ENCODE data around the gene SGSM1. TPM values are rescaled to one million over a fixed set of nuclear protein-coding genes. Genes with fewer than 3 reads are reported as not detected.

SGSM1 gene
- total and polyA plus RNA-seq, 8 donors = 2.0 to 5.3 (median 4.3) TPM

GRCh38 chr22:24875862-24876506 is 70.0 kb downstream of the SGSM1 start:
- ATAC-seq = peak; percentile 25
- intact Hi-C loops (cut with DNase I) = no loop called here
- peak in 2 of 4 donors; percentile 11 to 22 for DNase-seq

DNA sequence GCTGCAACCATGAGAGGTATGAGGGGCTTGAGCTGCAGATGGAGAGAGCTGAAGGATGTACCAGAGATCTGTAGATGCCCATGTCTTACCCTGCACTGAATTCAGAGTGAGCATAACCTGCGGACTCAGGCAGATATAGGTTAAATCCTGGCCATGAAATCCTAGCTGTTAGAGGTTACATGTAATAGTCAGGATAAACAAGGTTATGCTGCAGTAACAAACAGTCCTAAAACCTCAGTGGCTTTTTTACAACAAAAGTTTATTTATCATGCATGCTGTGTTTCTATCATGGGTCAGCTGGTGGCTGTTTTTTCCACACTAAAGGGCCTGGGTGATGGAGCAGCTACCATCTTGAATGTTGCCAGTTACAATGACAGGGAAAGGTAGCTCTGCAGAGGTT is 70.7 kb downstream of the SGSM1 start:
- intact Hi-C loops (cut with DNase I) = no loop called here
- peaks cover 0 to 3% of the 10 kb centered on the region in 2 donors for H3K9me3 ChIP-seq
- DNase-seq (no peak), ATAC-seq (no peak)
- H3K36me3 ChIP-seq = peaks cover 0 to 5% of the 10 kb centered on the region in 2 donors
- no peak overlapping the region for H3K27ac ChIP-seq
- TF ChIP-seq CTCF (IDR thresholded peaks at IDR 0.05) = no peak
- H3K27me3 ChIP-seq = no peaks in the 10 kb centered on the region
- no peaks in the 10 kb centered on the region for H3K4me1 ChIP-seq
- no peak overlapping the region for H3K4me3 ChIP-seq

More at GRCh38 chr22:24875862-24876506, 70.0 kb downstream of the SGSM1 start:
- no peaks in the 10 kb centered on the region for H3K4me1 ChIP-seq
- H3K36me3 ChIP-seq = peaks cover 0 to 5% of the 10 kb centered on the region in 2 donors
- no peak overlapping the region for H3K27ac ChIP-seq
- H3K9me3 ChIP-seq = peaks cover 0 to 3% of the 10 kb centered on the region in 2 donors
- H3K27me3 ChIP-seq = no peaks in the 10 kb centered on the region
- TF ChIP-seq CTCF (IDR thresholded peaks at IDR 0.05) = no peak
- H3K4me3 ChIP-seq = no peak overlapping the region

- Histone ChIP-seq H3K27me3 (no peaks in the 10 kb centered on the region), H3K36me3 (peaks cover 0 to 5% of the 10 kb centered on the region in 2 donors), H3K4me1 (no peaks in the 10 kb centered on the region), H3K9me3 (peaks cover 0 to 3% of the 10 kb centered on the region in 2 donors), H3K27ac (no peak overlapping the region), H3K4me3 (no peak overlapping the region)
- ATAC-seq = no peak
- no peak for DNase-seq
- no peak for TF ChIP-seq CTCF (IDR thresholded peaks at IDR 0.05)
- intact Hi-C loops (cut with DNase I) = no loop called here
Measured at GRCh38 chr22:24878969-24879368, 73.0 kb downstream of the SGSM1 start.

DNA sequence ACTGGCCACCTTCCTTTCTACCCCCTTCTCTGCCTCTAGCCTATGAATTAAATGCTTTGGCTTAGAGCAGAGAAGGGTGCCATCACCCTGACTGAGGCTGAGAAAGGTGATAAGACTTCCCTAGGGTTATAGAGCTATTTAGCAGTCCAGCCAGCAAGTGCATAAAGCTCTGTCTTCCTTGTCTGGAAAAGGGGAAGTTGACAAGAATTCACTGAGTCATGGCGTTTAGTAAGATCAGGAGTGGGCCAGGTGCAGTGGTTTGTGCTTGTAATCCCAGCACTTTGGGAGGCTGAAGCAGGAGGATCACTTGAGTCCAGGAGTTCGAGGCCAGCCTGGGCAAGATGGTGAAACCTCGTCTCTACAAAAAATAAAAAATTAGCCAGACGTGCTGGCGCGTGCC is 77.4 kb downstream of the SGSM1 start:
- Histone ChIP-seq H3K4me3 (no peak overlapping the region), H3K4me1 (no peaks in the 10 kb centered on the region), H3K27ac (no peak overlapping the region), H3K9me3 (no peaks in the 10 kb centered on the region), H3K27me3 (no peaks in the 10 kb centered on the region), H3K36me3 (no peaks in the 10 kb centered on the region)
- no peak for ATAC-seq
- intact Hi-C loops (cut with DNase I) = no loop called here
- TF ChIP-seq CTCF (IDR thresholded peaks at IDR 0.05) = no peak
- DNase-seq = no peak

- Histone ChIP-seq H3K9me3 (no peaks in the 10 kb centered on the region), H3K27me3 (no peaks in the 10 kb centered on the region), H3K27ac (no peak overlapping the region), H3K4me1 (no peaks in the 10 kb centered on the region), H3K4me3 (no peak overlapping the region), H3K36me3 (no peaks in the 10 kb centered on the region)
- no peak for TF ChIP-seq CTCF (IDR thresholded peaks at IDR 0.05)
- no peak for ATAC-seq
- no peak for DNase-seq
- intact Hi-C loops (cut with DNase I) = no loop called here
Measured at GRCh38 chr22:24887260-24887659, 81.2 kb downstream of the SGSM1 start.
